Large intestine (tissue), 3 donors: ENCODE measurements around the gene FRMD4A. TPM values are rescaled to one million over a fixed set of nuclear protein-coding genes. Genes with fewer than 3 reads are reported as not detected.

ENCODE experiments used
- DNase-seq, 2 donors: peaks; one replicate each; pipeline versions ENCODE4 v3.0.0 to v3.0.0-alpha.2; 2013
- H3K27ac ChIP-seq: one replicate; pipeline ENCODE4 v1.5.1; 2013; ENCODE audit warnings: low read length
- H3K27me3 ChIP-seq: 2 replicates; pipeline ENCODE4 v1.6.1; 2013; ENCODE audit warnings: low read length; ENCODE audit not compliant: control insufficient read depth, insufficient read depth
- H3K36me3 ChIP-seq: 2 replicates; pipeline ENCODE4 v1.6.1; 2013; ENCODE audit warnings: low read length; ENCODE audit not compliant: control insufficient read depth, insufficient read depth
- H3K4me1 ChIP-seq: one replicate; pipeline ENCODE4 v1.6.1; 2013; ENCODE audit warnings: low read length; ENCODE audit not compliant: control insufficient read depth, insufficient read depth
- H3K4me3 ChIP-seq: one replicate; pipeline ENCODE4 v1.5.1; 2013; ENCODE audit warnings: low read length
- H3K9me3 ChIP-seq: one replicate; pipeline ENCODE4 v1.6.1; 2013; ENCODE audit warnings: mild to moderate bottlenecking, low read depth, low read length, moderate library complexity; ENCODE audit not compliant: control insufficient read depth
- WGBS: methylation state at CpG from one replicate; pipeline ENCODE4 v1.1.5; 2013; ENCODE audit warnings: low lambda C conversion rate; ENCODE audit not compliant: insufficient coverage; 5-methylcytosine and 5-hydroxymethylcytosine counted together
- polyA plus RNA-seq: library from polyadenylated mRNA; unstranded; fragments of 120-200 nt; gene quantifications from one replicate; pipeline ENCODE4 v1.2.1, GENCODE V29; 2013

The FRMD4A gene
- polyA plus RNA-seq, 1 donor: 19.8 TPM

DNA sequence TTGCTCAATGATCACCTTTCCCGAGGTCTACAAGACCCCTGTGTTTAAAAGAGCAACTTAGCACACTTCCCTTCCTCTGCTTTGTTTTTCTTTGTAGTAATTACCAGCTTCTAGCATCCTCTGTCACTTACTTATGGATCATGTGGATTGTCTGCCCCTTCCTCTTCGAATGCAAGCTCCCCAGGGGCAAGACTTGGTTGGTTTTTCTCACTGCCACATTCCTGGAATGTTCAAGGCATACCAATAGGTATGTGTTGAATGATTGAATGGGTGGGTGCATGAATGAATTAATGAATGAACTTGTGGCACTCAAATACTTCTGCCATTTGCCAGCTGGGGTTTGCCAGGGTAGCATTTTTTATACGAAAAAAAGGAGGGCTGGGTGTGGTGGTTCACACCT lies 450.0 kb downstream of the FRMD4A start:
- Histone ChIP-seq H3K4me3 (no peak overlapping the region), H3K36me3 (no peaks in the 10 kb centered on the region), H3K27me3 (no peaks in the 10 kb centered on the region), H3K9me3 (no peaks in the 10 kb centered on the region), H3K27ac (no peak overlapping the region), H3K4me1 (no peaks in the 10 kb centered on the region)
- 50% methylated on average over 1 of the region's 3 CpGs for WGBS
- DNase-seq: no peak

DNA sequence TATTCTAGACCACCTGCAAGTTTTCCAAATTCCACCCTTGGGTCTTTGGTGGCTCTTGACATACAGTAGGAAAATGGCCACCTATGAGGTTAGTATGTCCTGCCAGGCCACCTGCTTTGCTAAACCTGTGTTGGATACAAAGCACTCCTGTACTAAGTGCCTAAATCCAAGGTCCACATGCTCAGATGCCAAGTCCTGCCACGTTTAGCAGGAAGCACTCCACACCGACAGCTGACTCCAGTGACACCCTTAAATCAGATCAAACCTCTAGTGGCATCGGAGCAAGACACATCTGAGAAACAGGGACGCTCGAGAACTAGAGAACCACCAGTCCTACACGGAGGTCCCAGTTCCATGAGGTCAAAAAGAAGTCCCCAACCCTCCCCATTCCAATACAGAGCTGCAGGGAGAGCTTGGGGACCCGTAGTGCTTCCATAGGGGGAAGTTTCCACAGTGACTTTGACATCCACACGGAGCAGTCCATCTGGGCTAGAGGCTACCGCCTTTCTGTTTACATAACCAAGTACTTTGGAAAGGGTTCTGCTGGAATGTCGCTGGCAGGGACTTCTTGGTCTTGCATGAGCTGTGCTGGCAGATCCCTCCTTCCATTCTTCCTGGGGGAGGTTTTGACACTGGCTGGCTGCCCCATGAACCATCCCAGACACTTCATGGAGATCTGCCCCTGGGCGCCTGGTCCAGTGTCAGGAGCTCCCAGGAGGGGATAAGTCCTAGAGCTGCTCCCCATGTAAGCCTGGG lies 453.4 kb downstream of the FRMD4A start:
- no peak overlapping the region for H3K4me3 ChIP-seq
- 80% methylated on average over 1 of the region's 11 CpGs for WGBS
- no peaks in the 10 kb centered on the region for H3K36me3 ChIP-seq
- no peaks in the 10 kb centered on the region for H3K9me3 ChIP-seq
- DNase-seq: no peak
- H3K27me3 ChIP-seq: no peaks in the 10 kb centered on the region
- H3K4me1 ChIP-seq: no peaks in the 10 kb centered on the region
- H3K27ac ChIP-seq: no peak overlapping the region

GRCh38 chr10:13873196-13873595 lies 457.5 kb downstream of the FRMD4A start:
- WGBS: 84% methylated on average over 3 of the region's 6 CpGs
- Histone ChIP-seq H3K27me3 (no peaks in the 10 kb centered on the region), H3K36me3 (no peaks in the 10 kb centered on the region), H3K4me3 (no peak overlapping the region), H3K9me3 (no peaks in the 10 kb centered on the region), H3K4me1 (no peaks in the 10 kb centered on the region), H3K27ac (no peak overlapping the region)
- DNase-seq: no peak

DNA sequence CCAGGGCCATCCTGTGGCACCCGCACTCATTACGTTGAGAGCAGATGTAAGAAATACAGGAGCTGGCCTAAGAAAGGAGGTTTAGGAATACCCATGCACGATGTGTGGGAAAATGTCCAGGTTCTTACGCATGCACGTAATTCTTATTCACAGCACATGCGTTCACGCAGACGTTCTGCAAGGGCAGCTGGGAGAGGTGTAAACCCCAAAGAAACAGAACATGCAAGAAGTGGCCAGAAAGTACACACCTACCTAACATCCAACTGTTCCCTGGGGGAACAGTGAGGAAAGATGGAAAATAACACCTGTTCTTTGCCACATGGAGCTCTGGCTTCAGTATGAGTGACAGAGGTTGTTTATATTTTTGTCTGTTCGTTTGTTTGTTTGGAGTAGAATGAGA lies 458.3 kb downstream of the FRMD4A start:
- Histone ChIP-seq H3K27ac (no peak overlapping the region), H3K27me3 (no peaks in the 10 kb centered on the region), H3K4me3 (no peak overlapping the region), H3K36me3 (no peaks in the 10 kb centered on the region), H3K9me3 (no peaks in the 10 kb centered on the region), H3K4me1 (no peaks in the 10 kb centered on the region)
- WGBS: no CpG with 5 or more reads among the region's 9 CpGs
- no peak for DNase-seq

DNA sequence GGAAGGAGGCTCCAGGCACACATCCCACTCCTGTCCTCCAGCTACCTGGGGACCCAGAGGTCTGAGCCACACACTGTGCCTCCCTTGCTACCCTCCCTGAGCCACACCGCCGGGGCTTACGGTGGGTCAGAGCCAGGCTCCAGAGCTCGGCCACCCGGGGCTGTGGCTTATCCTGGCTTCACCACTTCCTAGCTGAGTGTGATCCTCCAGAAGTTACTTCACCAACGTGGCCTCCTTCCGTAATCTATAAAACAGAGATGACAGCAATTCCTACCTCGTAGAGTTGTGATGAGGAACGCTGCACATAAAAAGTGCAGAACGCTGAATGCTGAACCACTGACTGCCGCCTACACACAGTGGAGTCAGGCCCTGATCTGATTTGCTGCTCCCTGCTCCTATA lies 458.9 kb downstream of the FRMD4A start:
- DNase-seq: no peak
- WGBS: no CpG with 5 or more reads among the region's 11 CpGs
- Histone ChIP-seq H3K36me3 (no peaks in the 10 kb centered on the region), H3K4me3 (no peak overlapping the region), H3K9me3 (no peaks in the 10 kb centered on the region), H3K27ac (no peak overlapping the region), H3K27me3 (no peaks in the 10 kb centered on the region), H3K4me1 (no peaks in the 10 kb centered on the region)

- WGBS: no CpG with 5 or more reads among the region's 9 CpGs
- no peaks in the 10 kb centered on the region for H3K36me3 ChIP-seq
- H3K27me3 ChIP-seq: no peaks in the 10 kb centered on the region
- no peaks in the 10 kb centered on the region for H3K9me3 ChIP-seq
- no peaks in the 10 kb centered on the region for H3K4me1 ChIP-seq
- no peak for DNase-seq
- no peak overlapping the region for H3K27ac ChIP-seq
- H3K4me3 ChIP-seq: no peak overlapping the region
Measured at GRCh38 chr10:13871011-13871410, 459.7 kb downstream of the FRMD4A start.

GRCh38 chr10:13869295-13869664 lies 461.4 kb downstream of the FRMD4A start:
- no peak for DNase-seq
- WGBS: no CpG with 5 or more reads among the region's 12 CpGs
- Histone ChIP-seq H3K27me3 (no peaks in the 10 kb centered on the region), H3K4me1 (no peaks in the 10 kb centered on the region), H3K27ac (no peak overlapping the region), H3K4me3 (no peak overlapping the region), H3K36me3 (no peaks in the 10 kb centered on the region), H3K9me3 (no peaks in the 10 kb centered on the region)

DNA sequence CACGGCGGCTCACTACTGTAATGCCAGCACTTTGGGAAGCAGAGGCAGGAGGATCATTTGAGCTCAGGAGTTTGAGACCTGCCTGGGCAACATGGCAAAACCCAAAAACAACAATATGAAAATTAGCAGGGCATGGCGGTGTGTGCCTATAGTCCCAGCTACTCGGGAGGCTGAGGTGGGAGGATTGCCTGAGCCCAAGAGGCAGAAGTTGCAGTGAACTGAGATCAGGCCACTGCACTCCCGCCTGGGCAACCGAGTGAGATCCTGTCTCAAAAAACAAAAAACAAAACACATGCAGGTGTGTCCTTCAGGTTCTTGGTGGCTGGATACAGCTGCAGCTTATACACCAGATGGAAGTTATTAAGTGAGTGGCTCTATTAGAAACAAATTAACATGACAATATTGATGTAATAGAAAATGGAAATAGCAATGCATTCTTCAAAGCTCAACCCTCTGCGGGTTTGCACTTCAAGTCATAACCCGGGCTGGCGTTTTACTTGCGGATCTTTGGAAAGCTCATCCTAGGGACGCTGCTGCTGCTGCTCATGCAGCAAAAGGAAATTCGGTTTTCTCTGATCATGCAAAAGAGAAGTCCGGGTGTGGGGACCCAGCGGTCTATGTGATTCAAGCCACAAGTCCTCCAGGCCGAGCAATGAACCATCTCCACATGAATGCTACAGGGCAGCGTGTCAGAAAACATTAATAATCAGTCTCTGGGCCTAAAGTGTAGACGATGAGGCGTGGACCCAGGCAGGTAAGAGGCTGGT lies 462.0 kb downstream of the FRMD4A start:
- no peaks in the 10 kb centered on the region for H3K27me3 ChIP-seq
- no peak overlapping the region for H3K4me3 ChIP-seq
- H3K36me3 ChIP-seq: no peaks in the 10 kb centered on the region
- H3K4me1 ChIP-seq: no peaks in the 10 kb centered on the region
- no peak for DNase-seq
- H3K9me3 ChIP-seq: no peaks in the 10 kb centered on the region
- WGBS: no CpG with 5 or more reads among the region's 18 CpGs
- no peak overlapping the region for H3K27ac ChIP-seq

GRCh38 chr10:13867822-13868221 lies 462.9 kb downstream of the FRMD4A start:
- Histone ChIP-seq H3K9me3 (no peaks in the 10 kb centered on the region), H3K4me3 (no peak overlapping the region), H3K4me1 (no peaks in the 10 kb centered on the region), H3K27ac (no peak overlapping the region), H3K27me3 (no peaks in the 10 kb centered on the region), H3K36me3 (no peaks in the 10 kb centered on the region)
- WGBS: no CpG with 5 or more reads among the region's 1 CpG
- DNase-seq: no peak

DNA sequence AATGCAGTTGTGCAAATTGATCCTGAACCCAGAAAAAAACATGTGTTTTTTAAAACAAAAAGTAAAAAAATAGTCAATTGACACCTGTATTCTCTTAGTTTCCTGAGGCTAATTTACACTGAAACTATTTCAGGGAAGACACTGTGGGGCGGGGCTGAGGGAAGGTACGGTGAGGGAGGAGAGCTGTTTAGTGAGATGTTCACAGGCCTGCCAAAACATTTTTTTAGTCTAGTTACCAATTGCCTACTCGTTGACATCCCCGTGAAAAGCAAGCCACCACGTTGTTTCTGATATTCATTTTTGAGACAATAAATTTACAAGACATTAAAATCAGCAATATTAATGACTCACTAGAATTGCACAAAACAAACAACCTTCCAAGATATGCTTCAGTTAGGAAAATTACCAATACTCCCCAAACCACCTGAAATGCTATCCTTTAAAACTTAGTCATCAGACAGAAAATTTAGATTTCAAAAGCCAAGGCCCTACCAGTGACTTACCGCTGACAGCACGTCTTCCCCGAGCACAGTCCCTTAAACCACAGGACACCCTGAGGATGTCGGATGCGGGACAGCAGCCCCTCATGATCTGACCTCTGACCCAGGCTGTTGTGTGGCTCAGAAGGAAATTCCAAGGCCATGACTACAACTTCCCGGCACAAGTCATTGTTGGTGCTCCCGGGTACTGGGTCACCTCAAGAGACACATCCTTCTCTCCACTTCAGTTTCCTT lies 464.8 kb downstream of the FRMD4A start:
- Histone ChIP-seq H3K36me3 (no peaks in the 10 kb centered on the region), H3K4me3 (no peak overlapping the region), H3K27me3 (no peaks in the 10 kb centered on the region), H3K27ac (no peak overlapping the region), H3K4me1 (no peaks in the 10 kb centered on the region), H3K9me3 (no peaks in the 10 kb centered on the region)
- no CpG with 5 or more reads among the region's 12 CpGs for WGBS
- no peak for DNase-seq
